Measurements from ENCODE around the gene B4GALT5. TPM values are rescaled to one million over a fixed set of nuclear protein-coding genes. Genes with fewer than 3 reads are reported as not detected.

The B4GALT5 gene
- polyA plus RNA-seq, 1 experiment = 32.5 TPM

- Histone ChIP-seq H3K27ac (ENCODE audit: low read depth, low read length) (no peak overlapping the region), H3K9me3 (ENCODE audit: control insufficient read depth, insufficient read depth, low read length) (no peaks in the 10 kb centered on the region), H3K4me3 (ENCODE audit: low read depth, low read length) (no peak overlapping the region), H3K27me3 (ENCODE audit: control insufficient read depth, insufficient read depth, low read length) (no peaks in the 10 kb centered on the region)
- no peak for DNase-seq (ENCODE audit: low read depth, low spot score)
- ChIA-PET CTCF (interaction anchor here (1.2 kb wide), 1 partner anchor 181 kb away, joined by 4 read pairs; no protein-coding TSS in a partner anchor), POLR2A (no interaction called here)
- no peak for TF ChIP-seq CTCF (IDR thresholded peaks at IDR 0.05; ENCODE audit: low read depth, low read length)
Measured at GRCh38 chr20:49664612-49665313, 48.9 kb downstream of the B4GALT5 start.

GRCh38 chr20:49663112-49663511, 50.6 kb downstream of the B4GALT5 start:
- Histone ChIP-seq H3K27ac (ENCODE audit: low read depth, low read length) (no peak overlapping the region), H3K4me3 (ENCODE audit: low read depth, low read length) (no peak overlapping the region), H3K9me3 (ENCODE audit: control insufficient read depth, insufficient read depth, low read length) (no peaks in the 10 kb centered on the region), H3K27me3 (ENCODE audit: control insufficient read depth, insufficient read depth, low read length) (no peaks in the 10 kb centered on the region)
- ChIA-PET CTCF (interaction anchor here (1.3 kb wide), 1 partner anchor 183 kb away, joined by 7 read pairs; no protein-coding TSS in a partner anchor), POLR2A (no interaction called here)
- DNase-seq (ENCODE audit: low read depth, low spot score) = no peak
- TF ChIP-seq CTCF (IDR thresholded peaks at IDR 0.05; ENCODE audit: low read depth, low read length) = no peak

GRCh38 chr20:49661560-49662329, 51.9 kb downstream of the B4GALT5 start:
- no peak for DNase-seq (ENCODE audit: low read depth, low spot score)
- TF ChIP-seq CTCF (IDR thresholded peaks at IDR 0.05; ENCODE audit: low read depth, low read length) = no peak
- Histone ChIP-seq H3K27ac (ENCODE audit: low read depth, low read length) (no peak overlapping the region), H3K27me3 (ENCODE audit: control insufficient read depth, insufficient read depth, low read length) (no peaks in the 10 kb centered on the region), H3K4me3 (ENCODE audit: low read depth, low read length) (no peak overlapping the region), H3K9me3 (ENCODE audit: control insufficient read depth, insufficient read depth, low read length) (no peaks in the 10 kb centered on the region)
- CTCF ChIA-PET = interaction anchor here (1.3 kb wide), 1 partner anchor 184 kb away, joined by 7 read pairs; no protein-coding TSS in a partner anchor
- POLR2A ChIA-PET = no interaction called here

GRCh38 chr20:49660912-49661311, 52.8 kb downstream of the B4GALT5 start:
- ChIA-PET CTCF (no interaction called here), POLR2A (no interaction called here)
- H3K27ac ChIP-seq (ENCODE audit: low read depth, low read length) = no peak overlapping the region
- H3K4me3 ChIP-seq (ENCODE audit: low read depth, low read length) = no peak overlapping the region
- H3K9me3 ChIP-seq (ENCODE audit: control insufficient read depth, insufficient read depth, low read length) = peaks cover 2% of the 10 kb centered on the region
- H3K27me3 ChIP-seq (ENCODE audit: control insufficient read depth, insufficient read depth, low read length) = no peaks in the 10 kb centered on the region
- DNase-seq (ENCODE audit: low read depth, low spot score) = no peak
- no peak for TF ChIP-seq CTCF (IDR thresholded peaks at IDR 0.05; ENCODE audit: low read depth, low read length)

- Histone ChIP-seq H3K4me3 (ENCODE audit: low read depth, low read length) (no peak overlapping the region), H3K9me3 (ENCODE audit: control insufficient read depth, insufficient read depth, low read length) (peaks cover 10% of the 10 kb centered on the region), H3K27me3 (ENCODE audit: control insufficient read depth, insufficient read depth, low read length) (no peaks in the 10 kb centered on the region), H3K27ac (ENCODE audit: low read depth, low read length) (no peak overlapping the region)
- ChIA-PET CTCF (no interaction called here), POLR2A (no interaction called here)
- no peak for DNase-seq (ENCODE audit: low read depth, low spot score)
- no peak for TF ChIP-seq CTCF (IDR thresholded peaks at IDR 0.05; ENCODE audit: low read depth, low read length)
Measured at GRCh38 chr20:49659056-49659455, 54.6 kb downstream of the B4GALT5 start.
